ENCODE measurements around the gene IL16. TPM values are rescaled to one million over a fixed set of nuclear protein-coding genes. Genes with fewer than 3 reads are reported as not detected.

The IL16 gene
- total RNA-seq, 2 donors from 2014 or later: 11.1 to 17.1 TPM

DNA sequence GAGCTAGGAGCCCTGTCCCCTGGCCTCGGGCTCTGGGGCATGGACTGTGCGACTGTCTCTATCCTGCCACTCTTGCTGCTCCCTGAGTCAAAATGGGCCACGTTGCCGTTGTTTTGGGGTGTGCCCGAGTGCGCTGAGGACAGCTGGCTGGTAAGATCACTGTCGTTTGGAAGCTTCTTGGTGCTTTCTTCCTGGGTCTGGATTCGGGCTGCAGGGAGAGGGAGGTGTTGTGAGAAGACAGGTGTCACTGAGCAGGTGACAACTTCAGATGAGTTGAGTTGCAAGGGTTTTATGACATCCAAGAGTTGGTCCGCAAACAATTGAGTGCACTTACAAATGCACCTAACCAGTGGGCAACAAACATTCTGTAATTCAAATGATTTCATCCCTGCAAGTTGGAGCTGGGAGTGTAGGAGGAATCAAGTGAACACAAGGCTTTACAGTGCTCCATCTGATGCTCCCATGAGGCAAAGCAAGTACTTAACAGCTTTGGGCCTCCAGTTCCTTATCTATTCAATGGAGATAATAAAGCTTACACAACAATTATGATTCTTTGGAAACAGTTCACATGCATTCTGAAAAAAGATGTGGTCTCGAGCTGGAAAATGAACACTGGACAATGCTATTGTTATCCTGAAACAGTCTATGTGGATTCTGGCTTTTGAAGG, 138.2 kb downstream of the IL16 start:
- H3K36me3 ChIP-seq: no peaks in the 10 kb centered on the region
- H3K4me3 ChIP-seq: no peak overlapping the region
- no peaks in the 10 kb centered on the region for H3K27me3 ChIP-seq (replicated peaks; ENCODE audit: insufficient read depth)
- ATAC-seq (ENCODE audit: insufficient number of reproducible peaks, low FRiP score, low read depth) (no peak), DNase-seq (ENCODE audit: low spot score) (no peak)
- H3K4me1 ChIP-seq (ENCODE audit: control insufficient read depth in 1 of 2, low read depth in 2 of 2): peaks cover 13 to 21% of the 10 kb centered on the region in 2 donors
- H3K27ac ChIP-seq: no peak overlapping the region
- TF ChIP-seq, protein P1, sequence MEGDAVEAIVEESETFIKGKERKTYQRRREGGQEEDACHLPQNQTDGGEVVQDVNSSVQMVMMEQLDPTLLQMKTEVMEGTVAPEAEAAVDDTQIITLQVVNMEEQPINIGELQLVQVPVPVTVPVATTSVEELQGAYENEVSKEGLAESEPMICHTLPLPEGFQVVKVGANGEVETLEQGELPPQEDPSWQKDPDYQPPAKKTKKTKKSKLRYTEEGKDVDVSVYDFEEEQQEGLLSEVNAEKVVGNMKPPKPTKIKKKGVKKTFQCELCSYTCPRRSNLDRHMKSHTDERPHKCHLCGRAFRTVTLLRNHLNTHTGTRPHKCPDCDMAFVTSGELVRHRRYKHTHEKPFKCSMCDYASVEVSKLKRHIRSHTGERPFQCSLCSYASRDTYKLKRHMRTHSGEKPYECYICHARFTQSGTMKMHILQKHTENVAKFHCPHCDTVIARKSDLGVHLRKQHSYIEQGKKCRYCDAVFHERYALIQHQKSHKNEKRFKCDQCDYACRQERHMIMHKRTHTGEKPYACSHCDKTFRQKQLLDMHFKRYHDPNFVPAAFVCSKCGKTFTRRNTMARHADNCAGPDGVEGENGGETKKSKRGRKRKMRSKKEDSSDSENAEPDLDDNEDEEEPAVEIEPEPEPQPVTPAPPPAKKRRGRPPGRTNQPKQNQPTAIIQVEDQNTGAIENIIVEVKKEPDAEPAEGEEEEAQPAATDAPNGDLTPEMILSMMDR (IDR thresholded peaks at IDR 0.05): no peak
- no peaks in the 10 kb centered on the region for H3K9me3 ChIP-seq

DNA sequence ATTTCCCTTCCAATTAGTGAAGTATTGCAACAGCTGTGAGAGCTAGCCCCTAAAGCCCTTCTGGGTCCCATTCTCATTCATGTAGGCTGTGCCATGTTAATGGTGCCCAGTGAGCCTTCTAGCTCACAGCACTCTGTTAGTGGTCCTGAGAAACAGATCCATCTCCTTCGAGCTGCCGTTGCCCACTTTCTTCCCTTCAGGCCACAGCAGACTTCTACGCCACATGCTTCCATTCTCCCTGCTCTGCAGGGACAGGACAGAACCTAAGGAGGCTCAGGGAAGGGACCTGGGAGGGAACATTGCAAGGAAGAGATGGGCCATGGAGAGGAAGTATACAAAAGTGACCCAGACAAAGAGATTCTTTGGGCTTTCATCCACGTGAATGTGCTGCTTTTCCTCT, 139.0 kb downstream of the IL16 start:
- Histone ChIP-seq H3K4me3 (no peak overlapping the region), H3K36me3 (no peaks in the 10 kb centered on the region), H3K27me3 (replicated peaks; ENCODE audit: insufficient read depth) (no peaks in the 10 kb centered on the region), H3K27ac (no peak overlapping the region), H3K9me3 (no peaks in the 10 kb centered on the region), H3K4me1 (ENCODE audit: control insufficient read depth in 1 of 2, low read depth in 2 of 2) (peaks cover 13 to 21% of the 10 kb centered on the region in 2 donors)
- ATAC-seq (ENCODE audit: insufficient number of reproducible peaks, low FRiP score, low read depth) (no peak), DNase-seq (ENCODE audit: low spot score) (no peak)
- TF ChIP-seq, protein P1 (IDR thresholded peaks at IDR 0.05): no peak

DNA sequence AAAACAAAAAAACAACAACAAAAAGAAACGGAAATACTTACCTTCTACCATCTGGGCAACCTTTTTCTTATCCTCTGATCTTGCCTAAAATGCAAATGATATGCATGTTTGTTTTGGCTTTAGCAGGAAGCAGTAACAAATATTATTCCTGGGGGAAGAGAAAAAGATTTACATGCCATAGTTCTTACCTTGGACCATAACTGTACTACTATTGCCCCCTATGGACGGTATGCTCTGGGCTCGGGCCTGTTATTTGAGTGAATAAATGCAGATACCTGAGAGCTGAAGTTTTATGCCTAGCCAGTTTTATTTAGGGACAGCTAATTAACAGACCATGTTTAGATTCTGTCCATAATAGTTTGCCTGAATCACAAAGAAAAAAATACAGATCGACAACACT, 139.9 kb downstream of the IL16 start:
- Histone ChIP-seq H3K9me3 (no peaks in the 10 kb centered on the region), H3K4me1 (ENCODE audit: control insufficient read depth in 1 of 2, low read depth in 2 of 2) (peaks cover 13 to 18% of the 10 kb centered on the region in 2 donors), H3K36me3 (no peaks in the 10 kb centered on the region), H3K27me3 (replicated peaks; ENCODE audit: insufficient read depth) (no peaks in the 10 kb centered on the region), H3K4me3 (no peak overlapping the region), H3K27ac (no peak overlapping the region)
- no peak for ATAC-seq (ENCODE audit: insufficient number of reproducible peaks, low FRiP score, low read depth)
- TF ChIP-seq, protein P1 (IDR thresholded peaks at IDR 0.05): no peak
- DNase-seq (ENCODE audit: low spot score): no peak

DNA sequence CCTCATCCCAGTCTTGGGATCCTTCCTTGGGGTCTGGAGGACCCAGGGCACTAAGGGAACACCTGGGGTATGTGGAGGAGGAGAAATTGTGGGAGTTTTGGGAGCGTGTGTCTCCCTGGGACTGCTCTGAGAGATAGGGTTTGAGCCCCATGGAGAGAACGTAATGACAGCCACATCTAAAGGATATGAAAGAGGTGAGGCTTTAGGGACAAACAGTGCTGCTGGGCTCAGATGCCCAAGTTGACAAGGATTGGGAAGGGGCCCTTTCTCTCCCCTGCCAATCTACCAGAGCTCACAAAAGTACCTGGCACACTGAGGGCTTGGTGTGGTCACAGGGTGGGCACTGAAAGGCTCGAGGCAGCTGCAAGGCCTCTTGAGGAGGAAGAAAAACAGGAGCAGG, 140.6 kb downstream of the IL16 start:
- H3K36me3 ChIP-seq: no peaks in the 10 kb centered on the region
- TF ChIP-seq, protein P1 (IDR thresholded peaks at IDR 0.05): no peak
- H3K4me1 ChIP-seq (ENCODE audit: control insufficient read depth in 1 of 2, low read depth in 2 of 2): peaks cover 13 to 17% of the 10 kb centered on the region in 2 donors
- no peaks in the 10 kb centered on the region for H3K27me3 ChIP-seq (replicated peaks; ENCODE audit: insufficient read depth)
- H3K27ac ChIP-seq: no peak overlapping the region
- ATAC-seq (ENCODE audit: insufficient number of reproducible peaks, low FRiP score, low read depth) (no peak), DNase-seq (ENCODE audit: low spot score) (no peak)
- no peaks in the 10 kb centered on the region for H3K9me3 ChIP-seq
- no peak overlapping the region for H3K4me3 ChIP-seq

DNA sequence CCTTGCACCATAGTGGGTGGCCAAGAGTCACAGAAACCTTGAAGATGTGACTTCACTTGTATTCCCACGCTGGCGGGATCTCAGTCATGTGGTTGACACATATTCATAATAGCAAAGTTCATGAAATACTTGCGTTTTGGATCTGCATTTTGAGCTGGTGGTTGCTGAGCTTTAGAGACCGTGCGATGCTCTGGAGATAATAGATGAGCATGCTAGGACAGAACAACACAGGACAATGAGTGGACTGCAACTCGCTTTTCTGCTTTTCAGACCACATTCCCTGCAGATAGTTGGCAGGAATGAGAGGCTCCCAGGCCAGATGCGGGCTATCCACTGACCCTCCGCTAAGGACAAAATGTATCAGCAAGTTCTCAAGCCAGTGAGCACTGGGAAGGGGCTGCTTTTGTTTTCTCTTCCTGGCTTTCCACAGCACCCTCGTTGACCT, 141.1 kb downstream of the IL16 start:
- Histone ChIP-seq H3K9me3 (no peaks in the 10 kb centered on the region), H3K4me1 (ENCODE audit: control insufficient read depth in 1 of 2, low read depth in 2 of 2) (peaks cover 13 to 17% of the 10 kb centered on the region in 2 donors), H3K4me3 (peak overlapping the region; percentile 38), H3K27me3 (replicated peaks; ENCODE audit: insufficient read depth) (no peaks in the 10 kb centered on the region), H3K36me3 (no peaks in the 10 kb centered on the region), H3K27ac (peak overlapping the region in 1 of 2 donors; percentile 42)
- TF ChIP-seq, protein P1 (IDR thresholded peaks at IDR 0.05): no peak
- ATAC-seq (ENCODE audit: insufficient number of reproducible peaks, low FRiP score, low read depth): no peak
- DNase-seq (ENCODE audit: low spot score): no peak
